B cell (primary cell): ENCODE measurements around the gene RMC1. TPM values are rescaled to one million over a fixed set of nuclear protein-coding genes. Genes with fewer than 3 reads are reported as not detected.

ENCODE experiments used
- ATAC-seq: fragments of 200-7000 bp; cut with Tn5 transposase; one replicate; pipeline ENCODE4 v1.10.0; 2021; ENCODE audit warnings: low read depth, mild to moderate bottlenecking, moderate number of reproducible peaks, moderate library complexity
- CTCF ChIA-PET: fragments of 350-600 bp; sonication (Branson Sonifier 250); formaldehyde crosslinking; loops from one replicate; lab custom pipeline; 2021; ENCODE audit warnings: antibody characterized with exemption, inconsistent platforms; lab: Charles Lee
- POLR2A ChIA-PET: fragments of 350-600 bp; sonication (Branson Sonifier 250); formaldehyde crosslinking; loops from one replicate; lab custom pipeline; 2021; ENCODE audit warnings: antibody characterized with exemption; lab: Charles Lee
- DNase-seq: peaks from one replicate; pipeline ENCODE4 v3.0.0; 2013
- H2AFZ ChIP-seq: 2 replicates; pipeline ENCODE4 v1.6.1; 2012; ENCODE audit warnings: mild to moderate bottlenecking, low read depth, low read length; ENCODE audit not compliant: insufficient read depth, poor library complexity, severe bottlenecking
- H3K27ac ChIP-seq, 2 donors: 1 replicate in 1 of 2; 2 replicates in 1 of 2; pipeline ENCODE4 v1.5.1; 2012 to 2013; ENCODE audit warnings: low read length in 2 of 2, mild to moderate bottlenecking in 2 of 2, moderate library complexity in 1 of 2
- H3K27me3 ChIP-seq, 4 experiments: fragments of 200-600 bp in 1 of 4; sonication (generic) in 1 of 4; replicated peaks in 1 of 4; 1 replicate in 2 of 4; 2 replicates in 2 of 4; pipeline versions ENCODE4 v1.6.1 to v1.7.0; 2013 to 2016; ENCODE audit warnings: low read length in 3 of 4, mild to moderate bottlenecking in 2 of 4, mixed read lengths in 1 of 4, moderate library complexity in 1 of 4; ENCODE audit not compliant: insufficient read depth in 4 of 4, control insufficient read depth in 3 of 4; ENCODE audit errors: control extremely low read depth in 1 of 4
- H3K36me3 ChIP-seq, 2 experiments: replicated peaks in 1 of 2; 1 replicate in 1 of 2; 2 replicates in 1 of 2; pipeline versions ENCODE4 v1.6.1 to v1.7.1; 2013; ENCODE audit warnings: low read length in 1 of 2; ENCODE audit not compliant: insufficient read depth in 2 of 2, control insufficient read depth in 1 of 2; ENCODE audit errors: control extremely low read depth in 1 of 2, extremely low read depth in 1 of 2
- H3K4me1 ChIP-seq, 2 donors: fragments of 200-600 bp in 1 of 2; sonication (generic) in 1 of 2; 1 replicate in 1 of 2; 2 replicates in 1 of 2; pipeline versions ENCODE4 v1.5.1 to v1.6.1; 2013 to 2017; ENCODE audit warnings: low read length in 2 of 2; ENCODE audit not compliant: control insufficient read depth in 2 of 2, insufficient read depth in 2 of 2
- H3K4me2 ChIP-seq: replicated peaks from 2 replicates; pipeline ENCODE3; 2012; ENCODE audit warnings: mild to moderate bottlenecking, low read depth, low read length; ENCODE audit not compliant: poor library complexity, severe bottlenecking
- H3K4me3 ChIP-seq, 5 experiments: fragments of 200-600 bp in 1 of 5; sonication (generic) in 1 of 5; 1 replicate in 3 of 5; 2 replicates in 2 of 5; pipeline versions ENCODE4 v1.5.1 to v1.7.0; 2011 to 2016; ENCODE audit warnings: low read length in 4 of 5, mild to moderate bottlenecking in 4 of 5, low read depth in 2 of 5, control low read depth in 1 of 5, moderate library complexity in 1 of 5; ENCODE audit not compliant: insufficient read depth in 1 of 5; ENCODE audit errors: control extremely low read depth in 1 of 5, extremely low read depth in 1 of 5
- H3K79me2 ChIP-seq: fragments of 200-600 bp; sonication (generic); one replicate; pipeline ENCODE4 v1.6.0; 2016; ENCODE audit warnings: low read length; ENCODE audit not compliant: control insufficient read depth, insufficient read depth
- H3K9ac ChIP-seq: fragments of 200-600 bp; sonication (generic); 2 replicates; pipeline ENCODE4 v1.6.1; 2017; ENCODE audit warnings: mild to moderate bottlenecking, low read length, moderate library complexity
- H3K9me3 ChIP-seq, 3 donors: one replicate each; pipeline versions ENCODE4 v1.6.1 to v1.7.1; 2013; ENCODE audit warnings: low read length in 2 of 3; ENCODE audit not compliant: control insufficient read depth in 2 of 3, insufficient read depth in 1 of 3; ENCODE audit errors: control extremely low read depth in 1 of 3
- H4K20me1 ChIP-seq: 2 replicates; pipeline ENCODE4 v1.6.0; 2012; ENCODE audit warnings: mild to moderate bottlenecking, low read length; ENCODE audit not compliant: insufficient read depth, control insufficient read depth, poor library complexity, severe bottlenecking
- H3K27ac Mint-ChIP-seq: one replicate; pipeline ENCODE4 v1.8.0; 2021; ENCODE audit warnings: mixed read lengths
- H3K27me3 Mint-ChIP-seq: one replicate; pipeline ENCODE4 v1.8.0; 2021; ENCODE audit warnings: mixed read lengths
- H3K4me1 Mint-ChIP-seq: one replicate; pipeline ENCODE4 v1.8.0; 2021; ENCODE audit warnings: mixed read lengths
- H3K4me3 Mint-ChIP-seq: one replicate; pipeline ENCODE4 v1.8.0; 2021; ENCODE audit warnings: mixed read lengths
- H3K9me3 Mint-ChIP-seq: one replicate; pipeline ENCODE4 v1.8.0; 2022; ENCODE audit warnings: mixed read lengths; ENCODE audit not compliant: insufficient read depth
- CTCF ChIP-seq: fragments of 200-600 bp; IDR thresholded peaks from one replicate; pipeline ENCODE4 v1.8.0; 2022; ENCODE audit warnings: antibody characterized with exemption, mild to moderate bottlenecking
- EZH2 ChIP-seq: IDR thresholded peaks from 2 replicates; pipeline ENCODE4 v1.6.1; 2012; ENCODE audit warnings: borderline replicate concordance, low read depth, mild to moderate bottlenecking, moderate library complexity, low read length; ENCODE audit not compliant: insufficient read depth, poor library complexity, severe bottlenecking
- WGBS: methylation state at CpG from one replicate; pipeline ENCODE4 v1.1.5; 2013; ENCODE audit warnings: missing lambda C conversion rate; ENCODE audit not compliant: insufficient coverage; 5-methylcytosine and 5-hydroxymethylcytosine counted together
- intact Hi-C: fragments of 100-400 bp; cut with micrococcal nuclease; formaldehyde crosslinking; loops from one replicate; pipeline ENCODE4 v1.10.0; 2022
- polyA plus RNA-seq: library from polyadenylated mRNA; depleted of rRNA; stranded (reverse); fragments of >200 nt; gene quantifications from 2 replicates; pipeline ENCODE4 v1.2.3, GENCODE V29; 2012
- total RNA-seq, 2 donors: library from RNA; stranded (reverse); fragments of 120-200 nt in 1 of 2; gene quantifications; 1 replicate in 1 of 2; 2 replicates in 1 of 2; pipeline versions ENCODE4 v1.2.3 to v1.2.4, GENCODE V29; 2013 to 2022

Gene RMC1
- total and polyA plus RNA-seq, 2 donors (not counting 1 experiment from before 2014, with no cell fraction given) = 77.3 to 137 TPM

- no peak overlapping the region for H3K27ac Mint-ChIP-seq
- Histone ChIP-seq H3K9me3 (no peaks in the 10 kb centered on the region), H3K27ac (no peak overlapping the region), H3K27me3 (no peaks in the 10 kb centered on the region), H3K36me3 (peaks cover 6 to 71% of the 10 kb centered on the region in 2 experiments), H2AFZ (no peak overlapping the region), H3K4me3 (no peak overlapping the region), H3K4me1 (peaks cover 31 to 41% of the 10 kb centered on the region in 2 donors), H4K20me1 (peaks cover 8% of the 10 kb centered on the region), H3K4me2 (no peak overlapping the region), H3K9ac (no peak overlapping the region), H3K79me2 (no peaks in the 10 kb centered on the region)
- peaks cover 36% of the 10 kb centered on the region for H3K4me1 Mint-ChIP-seq
- no peaks in the 10 kb centered on the region for H3K9me3 Mint-ChIP-seq
- H3K27me3 Mint-ChIP-seq = no peaks in the 10 kb centered on the region
- no peak for ATAC-seq
- 89% methylated on average over 5 of the region's 6 CpGs for WGBS
- intact Hi-C loops = no loop called here
- TF ChIP-seq CTCF (no peak), EZH2 (no peak)
- H3K4me3 Mint-ChIP-seq = no peak overlapping the region
- POLR2A ChIA-PET = no interaction called here
- no peak for DNase-seq
- CTCF ChIA-PET = no interaction called here
Observed at GRCh38 chr18:23538870-23539269, 35.6 kb downstream of the RMC1 start.

GRCh38 chr18:23539296-23539695 lies 36.0 kb downstream of the RMC1 start:
- ChIA-PET POLR2A (no interaction called here), CTCF (no interaction called here)
- 23% methylated on average over 8 of the region's 9 CpGs for WGBS
- H3K27me3 ChIP-seq = no peaks in the 10 kb centered on the region
- Mint-ChIP-seq H3K27me3 (no peaks in the 10 kb centered on the region), H3K4me3 (no peak overlapping the region), H3K27ac (peak overlapping the region; percentile 37), H3K9me3 (no peaks in the 10 kb centered on the region), H3K4me1 (peaks cover 36% of the 10 kb centered on the region)
- H3K4me2 ChIP-seq = peak overlapping the region; percentile 28
- peaks cover 31 to 41% of the 10 kb centered on the region in 2 donors for H3K4me1 ChIP-seq
- ATAC-seq = no peak
- H3K4me3 ChIP-seq = no peak overlapping the region
- H3K9me3 ChIP-seq = no peaks in the 10 kb centered on the region
- H3K9ac ChIP-seq = no peak overlapping the region
- no peak for TF ChIP-seq CTCF
- TF ChIP-seq EZH2 = no peak
- H3K27ac ChIP-seq = no peak overlapping the region
- peaks cover 6 to 71% of the 10 kb centered on the region in 2 experiments for H3K36me3 ChIP-seq
- intact Hi-C loops = no loop called here
- H4K20me1 ChIP-seq = peaks cover 8% of the 10 kb centered on the region
- peak; percentile 20 for DNase-seq
- H2AFZ ChIP-seq = no peak overlapping the region
- no peaks in the 10 kb centered on the region for H3K79me2 ChIP-seq
